ENCODE measurements around the gene ACMSD.

GRCh38 chr2:134912361-134912760 is 73.9 kb downstream of the ACMSD start:
- no peak for TF ChIP-seq CTCF (IDR thresholded peaks at IDR 0.05)
- TF ChIP-seq POLR2A (IDR thresholded peaks at IDR 0.05) = no peak
- TF ChIP-seq EP300 (IDR thresholded peaks at IDR 0.05) = no peak

Measured in tibial nerve (tissue), 4 donors.